GM19328 (cell line): Measurements from ENCODE around the gene MPHOSPH6.
"Not testable (repeated sequence)": the region's sequence is repeated elsewhere in the genome, so short reads cannot be mapped to it uniquely, and the experiment has no call there.

Source experiments
- ATAC-seq: cut with Tn5 transposase; IDR thresholded peaks from one replicate; pipeline ENCODE4 v1.9.1; 2021; ENCODE audit warnings: mild to moderate bottlenecking, moderate library complexity; ENCODE audit not compliant: unreplicated experiment

Gene MPHOSPH6, protein sequence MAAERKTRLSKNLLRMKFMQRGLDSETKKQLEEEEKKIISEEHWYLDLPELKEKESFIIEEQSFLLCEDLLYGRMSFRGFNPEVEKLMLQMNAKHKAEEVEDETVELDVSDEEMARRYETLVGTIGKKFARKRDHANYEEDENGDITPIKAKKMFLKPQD

GRCh38 chr16:82169861-82170845, at the start of gene MPHOSPH6:
Gene MPHOSPH6, minus strand, starts transcription at chr16:82170224. Its CDS starts 49 bp downstream, at chr16:82170175.
- ATAC-seq: peak; percentile 86

DNA sequence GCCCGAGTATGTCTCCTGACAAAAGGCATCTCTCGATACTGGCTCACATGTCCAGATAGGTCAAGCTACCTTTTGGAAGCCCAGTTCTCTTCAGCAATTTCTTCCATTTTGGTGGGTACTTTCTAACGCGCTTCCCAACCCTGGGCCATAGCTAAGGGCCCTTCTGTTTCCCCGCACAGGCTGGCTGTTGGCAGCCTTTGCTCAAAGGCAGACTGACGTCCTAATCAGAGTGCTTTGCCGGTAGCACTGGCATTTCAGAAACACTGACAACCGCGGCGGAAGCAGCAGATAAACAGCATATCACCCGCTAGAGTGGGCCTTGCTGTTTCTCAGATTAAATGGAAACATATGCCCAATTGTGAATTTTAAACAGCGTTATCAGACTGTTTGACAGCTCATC, 49.3 kb upstream of the MPHOSPH6 start:
- ATAC-seq: no peak

DNA sequence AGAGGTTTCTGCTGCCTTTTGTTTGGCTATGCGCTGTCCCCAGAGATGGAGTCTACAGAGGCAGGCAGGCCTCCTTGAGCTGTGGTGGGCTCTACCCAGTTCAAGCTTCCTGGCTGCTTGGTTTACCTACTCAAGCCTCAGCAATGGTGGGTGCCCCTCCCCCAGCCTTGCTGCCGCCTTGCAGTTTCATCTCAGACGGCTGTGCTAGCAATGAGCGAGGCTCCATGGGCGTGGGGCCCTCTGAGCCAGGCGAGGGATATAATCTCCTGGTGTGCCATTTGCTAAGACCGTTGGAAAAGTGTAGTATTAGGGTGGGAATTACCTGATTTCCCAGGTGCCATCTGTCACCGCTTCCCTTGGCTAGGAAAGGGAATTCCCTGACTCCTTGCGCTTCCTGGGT, 39.3 kb upstream of the MPHOSPH6 start:
- not testable (repeated sequence) for ATAC-seq

GRCh38 chr16:82203198-82203597, 33.2 kb upstream of the MPHOSPH6 start:
- ATAC-seq: no peak

DNA sequence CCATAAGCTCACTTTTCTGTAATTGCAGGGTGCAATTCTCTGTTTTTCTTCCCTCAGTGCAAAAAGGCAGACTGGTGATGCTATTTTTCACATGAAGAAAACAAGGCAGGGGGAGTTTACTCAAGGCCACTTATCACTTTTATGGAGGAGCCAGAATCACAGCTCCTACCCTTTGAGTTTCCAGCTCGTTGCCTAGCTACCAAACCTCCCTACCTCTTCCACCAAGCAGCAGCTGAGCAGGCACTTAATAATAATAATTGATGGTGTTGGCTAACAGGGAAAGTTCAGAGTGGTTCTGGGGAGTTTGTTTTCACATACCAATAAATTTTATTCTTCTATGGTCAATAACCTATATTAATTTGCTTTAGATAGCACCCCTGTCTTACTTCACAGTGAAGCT, 31.9 kb upstream of the MPHOSPH6 start:
- no peak for ATAC-seq

DNA sequence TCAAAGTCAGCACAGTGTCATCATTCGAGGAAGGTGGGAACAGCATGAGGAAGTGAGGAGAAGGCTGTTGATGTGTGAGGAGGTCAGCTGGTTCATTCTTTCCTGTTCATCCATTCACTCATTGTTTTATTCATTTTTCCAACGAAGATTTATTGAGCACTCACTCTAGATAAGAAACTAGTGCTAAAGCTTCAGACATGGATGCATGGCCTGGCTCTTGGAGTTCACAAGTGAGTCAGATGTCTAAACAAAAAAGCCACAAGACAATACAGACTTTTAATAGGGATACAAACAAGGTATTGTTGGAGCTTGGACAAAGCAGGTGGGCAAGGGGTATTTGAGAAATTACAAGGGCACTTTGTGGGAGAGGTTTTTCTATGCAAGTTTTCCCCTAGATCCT, 31.3 kb upstream of the MPHOSPH6 start:
- ATAC-seq: no peak

- ATAC-seq: no peak
These were observed 29.2 kb upstream of the MPHOSPH6 start for GRCh38 chr16:82199209-82199608.

DNA sequence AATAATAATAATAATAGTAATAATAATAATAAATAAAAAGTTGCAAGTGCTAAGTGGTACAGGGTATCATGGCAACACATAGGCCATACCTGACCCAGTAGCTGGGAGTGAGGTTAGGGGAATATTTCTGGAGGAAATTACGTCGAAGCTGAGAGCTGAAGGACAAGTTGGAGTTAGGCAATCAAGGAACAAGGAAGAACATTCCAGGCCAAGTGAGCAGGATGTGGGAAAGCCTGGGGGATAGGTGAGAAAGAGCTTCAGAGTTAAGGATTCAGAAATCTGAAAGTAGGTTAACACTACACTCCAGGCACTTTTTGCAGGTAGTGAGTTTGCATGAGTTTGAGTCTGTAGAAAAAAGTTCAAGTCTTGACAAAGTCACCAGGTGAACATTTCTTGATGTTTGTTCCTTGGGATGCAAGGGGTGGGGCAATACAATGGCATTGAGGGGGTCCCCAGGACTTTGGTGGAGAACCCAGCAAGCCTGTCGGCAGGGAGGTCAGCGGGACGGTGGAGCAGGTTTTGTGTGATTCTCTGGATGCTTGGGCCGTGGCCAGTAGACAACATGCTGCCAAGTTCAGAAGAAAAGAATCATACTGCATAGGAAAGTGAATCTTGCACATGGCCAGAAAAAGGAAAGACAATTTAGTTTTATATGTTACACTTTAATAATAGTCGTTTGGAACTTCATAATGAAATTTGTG, 27.7 kb upstream of the MPHOSPH6 start:
- ATAC-seq: no peak

DNA sequence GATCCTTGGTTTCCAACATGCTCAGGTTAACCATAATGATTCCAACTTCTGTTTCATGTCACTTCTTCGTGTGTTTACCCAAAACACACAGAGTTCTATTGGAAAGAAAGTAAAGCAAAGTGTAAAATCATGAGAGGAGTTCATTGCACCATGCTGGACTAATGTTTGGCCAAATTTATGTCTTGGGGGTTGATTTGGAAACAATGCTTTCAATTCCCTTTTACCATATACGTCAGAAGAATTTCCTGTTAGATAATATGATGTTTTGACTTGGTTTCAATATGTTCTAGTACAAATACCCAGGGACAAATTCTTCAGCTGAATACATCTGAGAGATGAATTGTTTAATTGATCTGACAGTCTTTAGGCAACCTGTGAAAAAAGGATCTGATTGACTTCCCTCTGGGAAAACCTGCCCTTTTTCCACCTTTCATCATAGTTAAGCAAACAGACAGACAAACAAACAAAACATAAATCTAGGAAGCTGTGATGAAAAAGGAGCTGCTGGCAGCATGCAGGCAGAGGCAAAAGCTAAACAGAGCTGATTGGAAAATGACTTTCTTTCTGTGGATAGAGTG, 26.0 kb upstream of the MPHOSPH6 start:
- ATAC-seq: no peak

DNA sequence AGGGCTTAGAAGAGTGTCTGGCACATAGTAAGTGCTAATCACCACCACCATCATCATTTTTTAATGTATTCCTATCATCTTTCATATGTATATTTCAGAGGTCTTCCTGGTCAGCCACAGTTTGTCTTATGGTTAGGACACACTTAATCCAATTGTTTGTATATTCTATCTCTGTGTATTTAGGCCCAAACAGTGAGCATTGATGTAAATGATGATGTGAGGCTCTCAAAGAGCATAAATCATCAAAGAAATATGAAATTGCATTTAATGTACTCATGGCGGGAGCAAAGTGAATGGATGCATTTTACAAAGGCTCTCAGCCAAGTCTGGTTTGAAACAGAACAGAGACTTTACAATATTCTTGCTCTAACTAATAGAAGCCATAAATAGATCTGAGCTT, 24.1 kb upstream of the MPHOSPH6 start:
- ATAC-seq: no peak

DNA sequence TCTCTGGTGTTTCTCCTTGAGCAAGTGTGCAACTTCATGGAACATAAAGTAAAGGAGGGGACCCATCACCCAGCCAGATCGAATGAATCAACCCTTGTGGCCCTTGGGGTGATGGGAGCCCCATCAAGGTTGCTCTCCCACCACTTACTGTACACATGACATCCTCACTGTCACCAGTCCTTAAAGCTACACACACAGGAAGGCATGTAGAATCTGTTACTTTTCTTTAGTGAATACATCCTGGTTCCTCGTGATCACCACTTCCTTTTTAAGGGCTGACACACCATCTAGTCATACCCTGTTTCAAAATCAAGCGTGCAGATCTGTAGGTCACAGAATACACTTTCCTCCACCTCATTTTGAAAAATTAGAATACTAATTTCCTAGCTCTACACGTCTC, 22.6 kb upstream of the MPHOSPH6 start:
- ATAC-seq: no peak

GRCh38 chr16:82190386-82190785, 20.4 kb upstream of the MPHOSPH6 start:
- no peak for ATAC-seq

GRCh38 chr16:82187829-82188228, 17.8 kb upstream of the MPHOSPH6 start:
- ATAC-seq: no peak

DNA sequence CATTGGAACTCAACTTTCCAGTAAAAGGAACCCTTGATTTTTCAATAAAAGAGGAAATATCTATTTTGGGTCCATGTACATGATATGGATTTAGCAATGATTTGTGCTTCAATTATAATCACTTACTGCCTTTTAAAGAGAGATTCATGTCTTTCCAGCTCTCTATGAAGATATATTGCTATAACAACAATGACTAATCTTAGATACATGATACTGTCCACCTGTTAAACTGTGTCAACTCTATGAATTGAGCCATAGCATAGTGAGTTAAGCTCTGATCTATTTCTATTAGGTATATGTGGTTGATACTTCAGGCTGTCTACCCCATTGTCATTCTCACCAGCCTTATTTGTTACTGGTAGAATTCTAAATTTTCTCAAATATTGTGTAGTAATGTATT, 15.0 kb upstream of the MPHOSPH6 start:
- no peak for ATAC-seq

- ATAC-seq: no peak
These were observed 14.2 kb upstream of the MPHOSPH6 start for GRCh38 chr16:82184213-82184612.

DNA sequence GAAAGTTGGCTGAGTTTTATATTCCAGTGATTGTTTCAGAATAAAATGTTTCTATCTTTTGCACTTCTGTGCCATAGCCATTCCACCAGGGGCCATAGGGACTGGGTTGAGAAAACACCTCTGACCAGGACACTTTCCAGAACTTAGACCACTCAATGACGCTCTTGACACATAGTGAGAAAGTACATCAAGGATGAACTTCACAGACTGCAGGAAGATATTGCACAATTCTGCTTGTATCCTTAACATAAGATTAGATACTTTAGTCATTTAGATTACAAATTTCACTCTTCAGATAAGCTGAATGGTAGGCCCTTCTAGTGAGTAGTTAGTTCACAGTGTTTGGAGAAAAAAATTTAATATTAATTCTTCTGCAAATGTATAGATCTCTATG, 13.0 kb upstream of the MPHOSPH6 start:
- ATAC-seq: no peak

DNA sequence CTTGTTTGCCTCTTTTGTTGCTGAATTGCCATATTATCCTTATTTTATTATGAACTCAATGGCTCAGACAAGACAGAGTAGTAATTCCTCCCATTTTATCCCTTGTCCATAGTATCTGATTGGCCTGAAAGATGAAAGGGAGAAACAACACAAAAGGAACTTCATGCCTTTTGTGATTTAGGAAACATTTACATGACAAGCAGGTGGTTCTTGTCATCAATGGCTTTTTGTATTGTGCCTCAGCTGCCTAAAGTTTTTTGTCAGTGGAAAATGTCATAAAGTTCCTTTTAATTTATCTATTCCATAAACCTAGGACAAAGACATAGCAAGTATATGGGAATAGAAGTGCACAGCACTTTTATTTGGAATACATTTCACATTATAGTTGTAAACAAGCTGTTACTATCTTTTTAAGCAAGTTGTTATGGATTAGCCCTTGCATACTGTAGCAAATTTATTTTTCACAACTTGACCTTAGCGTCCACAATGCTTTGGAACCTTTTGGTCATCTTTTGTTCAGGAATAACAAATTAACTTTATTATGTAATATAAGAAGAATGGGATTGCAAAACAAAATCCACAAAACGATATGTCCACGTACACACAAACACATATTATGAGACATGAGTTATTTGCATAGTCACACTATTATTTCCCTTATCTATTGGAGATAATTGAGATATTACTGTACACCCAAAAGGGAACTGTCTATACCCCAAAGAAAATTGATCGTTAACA, 12.4 kb upstream of the MPHOSPH6 start:
- ATAC-seq: no peak

GRCh38 chr16:82181461-82182185, 11.6 kb upstream of the MPHOSPH6 start:
- ATAC-seq: no peak

DNA sequence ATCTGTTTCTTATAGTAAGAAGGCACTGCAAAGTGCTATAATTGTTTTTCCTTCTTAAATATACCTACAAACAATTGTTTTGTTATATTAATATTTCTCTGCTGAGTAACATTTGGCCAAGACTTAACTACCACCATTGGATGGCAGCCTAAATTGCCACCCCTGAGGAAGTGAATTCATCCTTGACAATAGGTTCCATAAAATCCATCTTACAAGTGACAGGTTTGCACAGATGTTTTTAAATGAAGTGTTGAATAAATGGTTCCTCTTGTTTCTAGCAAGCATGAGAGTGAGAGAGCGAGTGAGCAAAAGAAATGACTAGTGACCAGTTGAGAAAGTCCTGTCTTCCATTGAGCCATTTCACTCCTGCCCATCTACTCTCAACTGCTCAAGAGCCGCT, 8.3 kb upstream of the MPHOSPH6 start:
- ATAC-seq: no peak

DNA sequence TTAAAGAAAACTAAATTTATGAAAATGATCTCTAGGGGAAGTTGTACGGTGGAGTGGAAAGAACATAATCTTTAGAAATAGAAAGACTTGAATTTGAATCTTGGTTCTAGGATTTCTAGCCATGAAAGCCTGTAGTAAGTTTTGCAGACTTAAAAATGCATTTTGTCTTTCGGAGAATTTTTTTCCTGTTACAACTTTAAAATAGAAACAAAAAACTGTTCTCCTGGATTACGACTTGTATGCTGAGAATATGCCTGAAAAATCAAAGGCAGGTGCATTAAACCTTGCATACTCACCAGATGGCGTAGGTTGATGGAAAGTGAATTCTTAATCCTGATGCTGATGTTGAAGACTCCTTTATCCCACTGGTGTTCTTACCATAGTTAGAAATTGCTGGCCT, 7.5 kb upstream of the MPHOSPH6 start:
- no peak for ATAC-seq
